Fibroblast of lung (primary cell): ENCODE data around the gene KASH5. TPM values are rescaled to one million over a fixed set of nuclear protein-coding genes. Genes with fewer than 3 reads are reported as not detected.

Experiments used
- DNase-seq, 2 donors: peaks; one replicate each; pipeline versions ENCODE4 v3.0.0 to v3.0.0-alpha.2; 2010; ENCODE audit warnings: low read depth in 2 of 2
- H2AFZ ChIP-seq: 2 replicates; pipeline ENCODE4 v1.5.1; 2012; ENCODE audit warnings: low read length, control low read depth, inconsistent platforms
- H3K27ac ChIP-seq: 2 replicates; pipeline ENCODE4 v1.5.1; 2011; ENCODE audit warnings: low read length, control low read depth; ENCODE audit not compliant: insufficient read depth
- H3K27me3 ChIP-seq: 2 replicates; pipeline ENCODE4 v1.5.1; 2011; ENCODE audit warnings: mild to moderate bottlenecking, low read length; ENCODE audit not compliant: control insufficient read depth, insufficient read depth
- H3K36me3 ChIP-seq: 2 replicates; pipeline ENCODE4 v1.5.1; 2011; ENCODE audit warnings: low read length; ENCODE audit not compliant: control insufficient read depth, insufficient read depth
- H3K4me1 ChIP-seq: 2 replicates; pipeline ENCODE4 v1.5.1; 2011; ENCODE audit warnings: low read length; ENCODE audit not compliant: control insufficient read depth, insufficient read depth; ENCODE audit errors: extremely low read depth
- H3K4me2 ChIP-seq: 2 replicates; pipeline ENCODE4 v1.5.1; 2011; ENCODE audit warnings: low read length, control low read depth; ENCODE audit not compliant: insufficient read depth; ENCODE audit errors: extremely low read depth
- H3K4me3 ChIP-seq, 4 experiments: fragments of 200-600 bp in 1 of 4; sonication (generic) in 1 of 4; replicated peaks in 1 of 4; 2 replicates each; pipeline ENCODE4 v1.5.1; 2011 to 2016; ENCODE audit warnings: low read length in 4 of 4, low read depth in 3 of 4, mild to moderate bottlenecking in 3 of 4, control low read depth in 2 of 4, inconsistent platforms in 1 of 4, mixed read lengths in 1 of 4; ENCODE audit not compliant: insufficient read depth in 1 of 4; ENCODE audit errors: control extremely low read depth in 1 of 4
- H3K79me2 ChIP-seq: 2 replicates; pipeline ENCODE4 v1.5.1; 2012; ENCODE audit warnings: mild to moderate bottlenecking, low read length, inconsistent platforms; ENCODE audit not compliant: control insufficient read depth, insufficient read depth
- H3K9ac ChIP-seq: 2 replicates; pipeline ENCODE4 v1.5.1; 2011; ENCODE audit warnings: mild to moderate bottlenecking, low read length, control low read depth; ENCODE audit not compliant: insufficient read depth
- H3K9me3 ChIP-seq: 2 replicates; pipeline ENCODE4 v1.5.1; 2012; ENCODE audit warnings: low read depth, low read length; ENCODE audit not compliant: control insufficient read depth, insufficient read depth
- H4K20me1 ChIP-seq: 2 replicates; pipeline ENCODE4 v1.5.1; 2011; ENCODE audit warnings: low read length; ENCODE audit not compliant: control insufficient read depth, insufficient read depth; ENCODE audit errors: extremely low read depth
- EZH2 ChIP-seq: IDR thresholded peaks from 2 replicates; pipeline ENCODE4 v1.5.1; 2012; ENCODE audit warnings: low read length, control low read depth, mild to moderate bottlenecking; ENCODE audit errors: missing control alignments
- polyA plus RNA-seq, 2 donors: library from polyadenylated mRNA; depleted of rRNA in 1 of 2; stranded (reverse) in 1 of 2; unstranded in 1 of 2; fragments of >200 nt; gene quantifications; 2 replicates each; pipeline ENCODE4 v1.2.1, GENCODE V29; 2011 to 2012; ENCODE audit warnings: missing spikeins in 1 of 2
- total RNA-seq: library from RNA; depleted of rRNA; stranded (reverse); fragments of >200 nt; gene quantifications from 2 replicates; pipeline ENCODE4 v1.2.1, GENCODE V29; 2014
- TF ChIP-seq, protein P1 (sequence below), 2 donors: IDR thresholded peaks in 1 of 2; conservative IDR thresholded peaks in 1 of 2; 1 replicate in 1 of 2; 2 replicates in 1 of 2; pipeline ENCODE4 v1.5.1; 2011 to 2012; ENCODE audit warnings: low read length in 2 of 2, control low read depth in 1 of 2, inconsistent platforms in 1 of 2, low read depth in 1 of 2, mild to moderate bottlenecking in 1 of 2

The KASH5 gene
- total and polyA plus RNA-seq, 2 donors (not counting 1 experiment from before 2014, with no cell fraction given) = not detected

DNA sequence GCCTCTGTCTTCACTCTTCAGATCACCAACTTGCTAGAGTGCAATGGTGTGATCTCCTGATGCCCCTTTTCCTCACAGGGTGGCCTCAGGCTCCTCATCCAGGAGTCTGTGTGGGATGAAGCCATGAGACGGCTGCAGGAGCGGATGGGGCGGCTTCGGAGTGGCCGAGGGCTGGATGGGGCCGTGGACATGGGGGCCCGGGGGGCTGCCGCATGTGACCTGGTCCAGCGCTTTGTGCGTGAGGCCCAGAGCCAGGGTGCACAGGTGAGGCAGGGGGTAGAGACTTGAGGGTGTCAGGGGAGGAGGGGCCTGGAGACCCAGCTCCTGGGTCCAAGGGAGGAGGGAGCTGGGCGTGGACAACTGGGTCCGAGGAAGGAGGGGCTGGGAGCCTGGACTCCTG, 74.4 kb downstream of the KASH5 start:
- H3K79me2 ChIP-seq = no peaks in the 10 kb centered on the region
- H3K4me2 ChIP-seq = no peak overlapping the region
- H3K9me3 ChIP-seq = no peaks in the 10 kb centered on the region
- H4K20me1 ChIP-seq = no peaks in the 10 kb centered on the region
- H2AFZ ChIP-seq = no peak overlapping the region
- H3K4me3 ChIP-seq = no peak overlapping the region
- no peak for DNase-seq
- H3K4me1 ChIP-seq = no peaks in the 10 kb centered on the region
- H3K9ac ChIP-seq = no peak overlapping the region
- TF ChIP-seq EZH2 = no peak
- TF ChIP-seq, protein P1, sequence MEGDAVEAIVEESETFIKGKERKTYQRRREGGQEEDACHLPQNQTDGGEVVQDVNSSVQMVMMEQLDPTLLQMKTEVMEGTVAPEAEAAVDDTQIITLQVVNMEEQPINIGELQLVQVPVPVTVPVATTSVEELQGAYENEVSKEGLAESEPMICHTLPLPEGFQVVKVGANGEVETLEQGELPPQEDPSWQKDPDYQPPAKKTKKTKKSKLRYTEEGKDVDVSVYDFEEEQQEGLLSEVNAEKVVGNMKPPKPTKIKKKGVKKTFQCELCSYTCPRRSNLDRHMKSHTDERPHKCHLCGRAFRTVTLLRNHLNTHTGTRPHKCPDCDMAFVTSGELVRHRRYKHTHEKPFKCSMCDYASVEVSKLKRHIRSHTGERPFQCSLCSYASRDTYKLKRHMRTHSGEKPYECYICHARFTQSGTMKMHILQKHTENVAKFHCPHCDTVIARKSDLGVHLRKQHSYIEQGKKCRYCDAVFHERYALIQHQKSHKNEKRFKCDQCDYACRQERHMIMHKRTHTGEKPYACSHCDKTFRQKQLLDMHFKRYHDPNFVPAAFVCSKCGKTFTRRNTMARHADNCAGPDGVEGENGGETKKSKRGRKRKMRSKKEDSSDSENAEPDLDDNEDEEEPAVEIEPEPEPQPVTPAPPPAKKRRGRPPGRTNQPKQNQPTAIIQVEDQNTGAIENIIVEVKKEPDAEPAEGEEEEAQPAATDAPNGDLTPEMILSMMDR (conservative IDR thresholded peaks at IDR 0.05 in 1 of 2, IDR thresholded peaks at IDR 0.05 in 1 of 2; ENCODE audit: low read depth in 1 of 2, low read length in 2 of 2) = no peak
- H3K27me3 ChIP-seq = no peaks in the 10 kb centered on the region
- no peaks in the 10 kb centered on the region for H3K36me3 ChIP-seq
- H3K27ac ChIP-seq = no peak overlapping the region

DNA sequence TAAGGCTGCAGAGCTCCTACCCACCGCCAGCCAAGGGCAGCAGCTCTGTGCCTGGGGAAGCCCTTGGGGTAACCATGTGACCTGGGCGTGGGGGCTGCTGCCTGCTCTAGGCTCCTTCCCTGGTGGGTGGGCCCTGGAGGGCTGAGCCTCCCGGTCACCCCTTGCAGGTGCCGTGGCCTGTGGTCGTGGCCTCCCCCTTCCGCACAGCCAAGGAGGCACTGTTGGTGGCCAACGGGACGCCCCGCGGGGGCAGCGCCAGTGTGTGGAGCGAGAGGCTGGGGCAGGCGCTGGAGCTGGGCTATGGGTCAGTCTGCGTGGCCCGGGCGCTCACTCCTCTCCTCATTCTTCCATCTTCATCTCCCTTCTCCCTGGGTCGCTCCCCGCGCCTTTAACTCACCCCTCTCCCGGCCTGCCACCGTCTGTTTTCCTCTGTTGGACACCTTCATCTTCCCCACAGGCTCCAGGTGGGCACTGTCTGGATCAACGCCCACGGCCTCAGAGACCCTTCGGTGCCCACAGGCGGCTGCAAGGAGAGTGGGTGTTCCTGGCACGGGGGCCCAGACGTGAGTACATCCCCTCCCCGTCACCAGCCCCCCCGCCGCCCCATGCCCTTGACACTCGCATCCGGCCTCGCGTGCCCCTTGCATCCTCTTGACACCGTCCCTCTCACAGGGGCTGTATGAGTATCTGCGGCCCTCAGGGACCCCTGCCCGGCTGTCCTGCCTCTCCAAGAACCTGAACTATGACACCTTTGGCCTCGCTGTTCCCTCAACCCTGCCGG, 76.1 kb downstream of the KASH5 start:
- no peaks in the 10 kb centered on the region for H3K27me3 ChIP-seq
- H3K4me1 ChIP-seq = no peaks in the 10 kb centered on the region
- DNase-seq = no peak
- H3K9ac ChIP-seq = no peak overlapping the region
- no peak overlapping the region for H3K4me3 ChIP-seq
- H3K36me3 ChIP-seq = no peaks in the 10 kb centered on the region
- no peak overlapping the region for H2AFZ ChIP-seq
- TF ChIP-seq, protein P1 (conservative IDR thresholded peaks at IDR 0.05 in 1 of 2, IDR thresholded peaks at IDR 0.05 in 1 of 2; ENCODE audit: low read depth in 1 of 2, low read length in 2 of 2) = no peak
- TF ChIP-seq EZH2 = no peak
- H3K4me2 ChIP-seq = no peak overlapping the region
- no peaks in the 10 kb centered on the region for H4K20me1 ChIP-seq
- H3K9me3 ChIP-seq = no peaks in the 10 kb centered on the region
- no peak overlapping the region for H3K27ac ChIP-seq
- H3K79me2 ChIP-seq = no peaks in the 10 kb centered on the region

DNA sequence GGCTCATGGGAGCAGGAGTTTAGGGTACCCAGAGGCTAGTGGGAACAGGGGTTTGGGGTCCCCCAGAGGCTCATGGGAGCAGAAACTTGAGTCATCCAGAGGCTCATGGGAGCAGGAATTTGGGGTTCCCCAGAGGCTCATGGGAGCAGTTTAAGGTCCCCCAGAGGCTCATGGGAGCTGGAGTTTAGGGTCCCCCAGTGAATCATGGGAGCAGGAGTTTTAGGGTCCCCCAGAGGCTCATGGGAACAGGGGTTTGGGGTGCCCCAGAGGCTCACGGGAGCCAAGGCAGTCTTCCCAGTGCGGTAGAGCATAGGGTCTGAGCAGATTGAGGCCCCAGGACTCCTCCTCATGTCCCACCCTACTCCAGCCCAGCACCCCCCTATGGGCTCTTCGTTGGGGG, 77.3 kb downstream of the KASH5 start:
- Histone ChIP-seq H3K79me2 (no peaks in the 10 kb centered on the region), H3K27me3 (no peaks in the 10 kb centered on the region), H4K20me1 (no peaks in the 10 kb centered on the region), H3K4me2 (no peak overlapping the region), H3K9me3 (no peaks in the 10 kb centered on the region), H2AFZ (no peak overlapping the region), H3K4me3 (no peak overlapping the region), H3K4me1 (no peaks in the 10 kb centered on the region), H3K9ac (no peak overlapping the region), H3K36me3 (no peaks in the 10 kb centered on the region), H3K27ac (no peak overlapping the region)
- no peak for DNase-seq
- TF ChIP-seq, protein P1 (conservative IDR thresholded peaks at IDR 0.05 in 1 of 2, IDR thresholded peaks at IDR 0.05 in 1 of 2; ENCODE audit: low read depth in 1 of 2, low read length in 2 of 2) = no peak
- no peak for TF ChIP-seq EZH2

Other genes starting within 250 kb of the KASH5 start
- gene HRC, start 232.9 kb upstream of the KASH5 start, total RNA-seq = under 0.01 TPM in 1 of 2 replicates, not detected in the other
- gene HRC, start 232.9 kb upstream of the KASH5 start, polyA plus RNA-seq = 0.16 TPM in 1 of 2 replicates, not detected in the other
- 6.9 and 18.7 TPM in 2 replicates for gene TRPM4, start 230.5 kb upstream of the KASH5 start, total RNA-seq
- 6.1 and 6.7 TPM in 2 replicates for gene TRPM4, start 230.5 kb upstream of the KASH5 start, polyA plus RNA-seq
- under 0.01 TPM in 2 replicates for gene SLC6A16, start 63.1 kb upstream of the KASH5 start, total RNA-seq
- 0.08 and 0.62 TPM in 2 replicates for gene SLC6A16, start 63.1 kb upstream of the KASH5 start, polyA plus RNA-seq
- not detected in 2 replicates for gene CD37, start 52.8 kb upstream of the KASH5 start, total RNA-seq
- not detected in 2 replicates for gene CD37, start 52.8 kb upstream of the KASH5 start, polyA plus RNA-seq
- 19.2 and 24.1 TPM in 2 replicates for gene TEAD2, start 25.8 kb upstream of the KASH5 start, total RNA-seq
- gene TEAD2, start 25.8 kb upstream of the KASH5 start, polyA plus RNA-seq = 22.0 and 22.7 TPM in 2 replicates
- gene DKKL1, start 24.4 kb upstream of the KASH5 start, total RNA-seq = 0.26 TPM in 1 of 2 replicates, not detected in the other
- gene DKKL1, start 24.4 kb upstream of the KASH5 start, polyA plus RNA-seq = 0.15 and 0.19 TPM in 2 replicates
- gene PTH2, start 35.2 kb downstream of the KASH5 start, total RNA-seq = not detected in 2 replicates
- gene PTH2, start 35.2 kb downstream of the KASH5 start, polyA plus RNA-seq = not detected in 2 replicates
- not detected in 2 replicates for gene GFY, start 37.1 kb downstream of the KASH5 start, total RNA-seq
- not detected in 2 replicates for gene GFY, start 37.1 kb downstream of the KASH5 start, polyA plus RNA-seq
- gene SLC17A7, start 53.3 kb downstream of the KASH5 start, total RNA-seq = 0.33 TPM in 1 of 2 replicates, not detected in the other
- gene SLC17A7, start 53.3 kb downstream of the KASH5 start, polyA plus RNA-seq = 0.06 and 0.08 TPM in 2 replicates
- 94.5 and 110 TPM in 2 replicates for gene PIH1D1, start 63.6 kb downstream of the KASH5 start, total RNA-seq
- 42.5 and 53.8 TPM in 2 replicates for gene PIH1D1, start 63.6 kb downstream of the KASH5 start, polyA plus RNA-seq
- gene ALDH16A1, start 65.0 kb downstream of the KASH5 start, total RNA-seq = 13.9 and 24.9 TPM in 2 replicates
- gene ALDH16A1, start 65.0 kb downstream of the KASH5 start, polyA plus RNA-seq = 2.4 and 4.3 TPM in 2 replicates
- 3.3 and 4.5 TPM in 2 replicates for gene FLT3LG, start 86.0 kb downstream of the KASH5 start, total RNA-seq
- gene FLT3LG, start 86.0 kb downstream of the KASH5 start, polyA plus RNA-seq = 4.3 and 4.4 TPM in 2 replicates
- gene RPL13A, start 99.4 kb downstream of the KASH5 start, total RNA-seq = 3,385 and 5,250 TPM in 2 replicates
- 1,345 and 1,418 TPM in 2 replicates for gene RPL13A, start 99.4 kb downstream of the KASH5 start, polyA plus RNA-seq
- gene RPS11, start 108.2 kb downstream of the KASH5 start, total RNA-seq = 2,501 and 4,026 TPM in 2 replicates
- gene RPS11, start 108.2 kb downstream of the KASH5 start, polyA plus RNA-seq = 3,448 and 3,634 TPM in 2 replicates
- 59.0 and 90.1 TPM in 2 replicates for gene FCGRT, start 124.4 kb downstream of the KASH5 start, total RNA-seq
- gene FCGRT, start 124.4 kb downstream of the KASH5 start, polyA plus RNA-seq = 30.9 and 31.4 TPM in 2 replicates
- gene RCN3, start 139.8 kb downstream of the KASH5 start, total RNA-seq = 87.8 and 162 TPM in 2 replicates
- gene RCN3, start 139.8 kb downstream of the KASH5 start, polyA plus RNA-seq = 18.8 and 19.8 TPM in 2 replicates
- 67.9 and 72.9 TPM in 2 replicates for gene NOSIP, start 192.3 kb downstream of the KASH5 start, total RNA-seq
- gene NOSIP, start 192.3 kb downstream of the KASH5 start, polyA plus RNA-seq = 41.2 and 53.5 TPM in 2 replicates
- gene PRRG2, start 193.1 kb downstream of the KASH5 start, total RNA-seq = 0.17 and 0.51 TPM in 2 replicates
- gene PRRG2, start 193.1 kb downstream of the KASH5 start, polyA plus RNA-seq = 0.11 TPM in 1 of 2 replicates, not detected in the other
- 1.0 and 2.1 TPM in 2 replicates for gene PRR12, start 202.9 kb downstream of the KASH5 start, total RNA-seq
- 0.40 and 0.69 TPM in 2 replicates for gene PRR12, start 202.9 kb downstream of the KASH5 start, polyA plus RNA-seq